Fibroblast of lung (primary cell): ENCODE results near the gene MRPS34.

Experiments used
- EZH2 ChIP-seq: IDR thresholded peaks from 2 replicates; pipeline ENCODE4 v1.5.1; 2012; ENCODE audit warnings: low read length, control low read depth, mild to moderate bottlenecking; ENCODE audit errors: missing control alignments
- TF ChIP-seq, protein P1 (sequence below), 2 donors: IDR thresholded peaks in 1 of 2; conservative IDR thresholded peaks in 1 of 2; 1 replicate in 1 of 2; 2 replicates in 1 of 2; pipeline ENCODE4 v1.5.1; 2011 to 2012; ENCODE audit warnings: low read length in 2 of 2, control low read depth in 1 of 2, inconsistent platforms in 1 of 2, low read depth in 1 of 2, mild to moderate bottlenecking in 1 of 2

GRCh38 chr16:1734123-1734522, 38.8 kb downstream of the MRPS34 start:
- TF ChIP-seq, protein P1, sequence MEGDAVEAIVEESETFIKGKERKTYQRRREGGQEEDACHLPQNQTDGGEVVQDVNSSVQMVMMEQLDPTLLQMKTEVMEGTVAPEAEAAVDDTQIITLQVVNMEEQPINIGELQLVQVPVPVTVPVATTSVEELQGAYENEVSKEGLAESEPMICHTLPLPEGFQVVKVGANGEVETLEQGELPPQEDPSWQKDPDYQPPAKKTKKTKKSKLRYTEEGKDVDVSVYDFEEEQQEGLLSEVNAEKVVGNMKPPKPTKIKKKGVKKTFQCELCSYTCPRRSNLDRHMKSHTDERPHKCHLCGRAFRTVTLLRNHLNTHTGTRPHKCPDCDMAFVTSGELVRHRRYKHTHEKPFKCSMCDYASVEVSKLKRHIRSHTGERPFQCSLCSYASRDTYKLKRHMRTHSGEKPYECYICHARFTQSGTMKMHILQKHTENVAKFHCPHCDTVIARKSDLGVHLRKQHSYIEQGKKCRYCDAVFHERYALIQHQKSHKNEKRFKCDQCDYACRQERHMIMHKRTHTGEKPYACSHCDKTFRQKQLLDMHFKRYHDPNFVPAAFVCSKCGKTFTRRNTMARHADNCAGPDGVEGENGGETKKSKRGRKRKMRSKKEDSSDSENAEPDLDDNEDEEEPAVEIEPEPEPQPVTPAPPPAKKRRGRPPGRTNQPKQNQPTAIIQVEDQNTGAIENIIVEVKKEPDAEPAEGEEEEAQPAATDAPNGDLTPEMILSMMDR (conservative IDR thresholded peaks at IDR 0.05 in 1 of 2, IDR thresholded peaks at IDR 0.05 in 1 of 2; ENCODE audit: low read depth in 1 of 2, low read length in 2 of 2) = no peak
- TF ChIP-seq EZH2 = no peak
